GM12864 (cell line): ENCODE measurements around the gene ZNF74.

Experiments used
- DNase-seq: peaks from one replicate; pipeline ENCODE4 v3.0.0-alpha.2; 2011; ENCODE audit warnings: low read depth
- H3K4me3 ChIP-seq: 2 replicates; pipeline ENCODE4 v1.5.1; 2011; ENCODE audit warnings: mild to moderate bottlenecking, low read depth, low read length, control low read depth
- CTCF ChIP-seq: IDR thresholded peaks from 2 replicates; pipeline ENCODE4 v1.5.1; 2011; ENCODE audit warnings: low read depth, mild to moderate bottlenecking, moderate library complexity, low read length, control low read depth, inconsistent platforms; ENCODE audit errors: missing control alignments

ZNF74 gene

GRCh38 chr22:20399866-20400605 is 6.1 kb downstream of the ZNF74 start:
- no peak for TF ChIP-seq CTCF
- DNase-seq: no peak

GRCh38 chr22:20400606-20401375 is 6.8 kb downstream of the ZNF74 start:
- no peak overlapping the region for H3K4me3 ChIP-seq
- no peak for DNase-seq
- TF ChIP-seq CTCF: no peak

More at GRCh38 chr22:20399866-20400605, 6.1 kb downstream of the ZNF74 start:
- no peak overlapping the region for H3K4me3 ChIP-seq

GRCh38 chr22:20401376-20402014 is 7.5 kb downstream of the ZNF74 start:
- no peak for TF ChIP-seq CTCF
- DNase-seq: no peak
- H3K4me3 ChIP-seq: no peak overlapping the region

GRCh38 chr22:20402960-20403778 is 9.2 kb downstream of the ZNF74 start:
- DNase-seq: no peak
- H3K4me3 ChIP-seq: no peak overlapping the region
- no peak for TF ChIP-seq CTCF

- TF ChIP-seq CTCF: no peak
- no peak overlapping the region for H3K4me3 ChIP-seq
- DNase-seq: no peak
Observed at GRCh38 chr22:20403779-20404140, 9.8 kb downstream of the ZNF74 start.

- DNase-seq: no peak
Observed at GRCh38 chr22:20404881-20405280, 10.9 kb downstream of the ZNF74 start.

More at GRCh38 chr22:20404881-20405280, 10.9 kb downstream of the ZNF74 start:
- TF ChIP-seq CTCF: no peak
- no peak overlapping the region for H3K4me3 ChIP-seq
